GM21360 (cell line): ENCODE results near the gene CCZ1B.
"Not testable (repeated sequence)": the region's sequence is repeated elsewhere in the genome, so short reads cannot be mapped to it uniquely, and the experiment has no call there.

Experiments
- ATAC-seq: cut with Tn5 transposase; IDR thresholded peaks from one replicate; pipeline ENCODE4 v1.9.1; 2021; ENCODE audit warnings: mild to moderate bottlenecking, moderate library complexity; ENCODE audit not compliant: unreplicated experiment

The CCZ1B gene

GRCh38 chr7:6826151-6826550 is at the start of gene CCZ1B:
Gene CCZ1B, minus strand, starts transcription at chr7:6826275. Its CDS starts 78 bp downstream, at chr7:6826197.
- ATAC-seq, result peak; percentile 98

GRCh38 chr7:6875022-6875421 is 48.9 kb upstream of the CCZ1B start:
- not testable (repeated sequence) for ATAC-seq

- ATAC-seq, result not testable (repeated sequence)
Observed at GRCh38 chr7:6872246-6872945, 46.3 kb upstream of the CCZ1B start.

DNA sequence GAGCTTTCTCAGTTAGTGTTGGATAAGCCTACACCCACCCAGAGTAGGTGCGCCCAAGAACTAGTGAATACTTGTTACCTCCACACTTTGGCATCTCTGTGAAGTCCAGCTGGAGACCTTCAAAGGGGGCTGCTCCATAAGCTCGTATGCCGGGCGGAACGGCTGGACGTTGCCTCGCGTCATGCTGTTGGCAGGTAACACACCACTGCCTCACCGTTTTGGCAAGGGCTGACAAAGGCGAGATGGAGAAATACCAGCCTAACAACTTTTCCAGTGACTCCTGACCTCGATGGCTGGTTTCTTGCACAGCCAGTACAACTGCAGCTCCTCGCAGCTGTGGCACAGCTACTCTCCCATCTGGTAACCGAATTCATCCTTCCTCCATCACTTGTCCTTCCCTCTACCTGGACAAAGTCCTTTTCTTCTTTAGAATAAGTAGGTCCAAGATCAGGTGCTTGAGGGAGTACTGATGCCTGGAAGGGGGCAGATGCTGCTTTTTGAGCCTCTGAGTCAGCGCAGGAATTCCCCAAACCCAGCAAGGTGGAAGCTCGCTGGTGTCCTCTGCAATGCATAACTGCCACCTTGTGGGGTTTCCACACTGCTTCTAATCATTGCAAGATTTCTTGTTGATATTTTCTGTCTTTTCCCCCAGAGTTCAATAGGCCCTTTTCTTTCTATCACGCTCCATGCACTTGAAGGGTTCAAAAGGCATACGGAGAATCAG is 45.5 kb upstream of the CCZ1B start:
- ATAC-seq, result not testable (repeated sequence)

GRCh38 chr7:6864751-6865150 is 38.7 kb upstream of the CCZ1B start:
- not testable (repeated sequence) for ATAC-seq

DNA sequence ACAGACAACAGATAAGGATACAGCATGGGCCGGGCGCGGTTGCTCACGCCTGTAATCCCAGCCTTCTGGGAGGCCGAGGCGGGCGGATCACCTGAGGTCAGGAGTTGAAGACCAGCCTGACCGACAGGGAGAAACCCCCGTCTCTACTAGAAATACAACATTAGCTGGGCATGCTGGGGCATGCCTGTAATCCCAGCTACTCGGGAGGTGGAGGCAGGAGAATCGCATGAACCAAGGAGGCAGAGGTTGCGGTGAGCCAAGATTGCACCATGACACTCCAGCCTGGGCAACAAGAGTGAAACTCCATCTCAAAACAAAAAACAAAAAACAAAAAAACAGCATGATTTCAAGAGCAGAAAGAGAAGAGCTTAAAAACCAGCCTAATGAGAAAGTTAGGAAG is 38.1 kb upstream of the CCZ1B start:
- ATAC-seq, result not testable (repeated sequence)

- not testable (repeated sequence) for ATAC-seq
Observed at GRCh38 chr7:6862876-6863275, 36.8 kb upstream of the CCZ1B start.

- ATAC-seq, result not testable (repeated sequence)
Observed at GRCh38 chr7:6857721-6858314, 31.7 kb upstream of the CCZ1B start.

- not testable (repeated sequence) for ATAC-seq
Observed at GRCh38 chr7:6855563-6856131, 29.6 kb upstream of the CCZ1B start.

- not testable (repeated sequence) for ATAC-seq
Observed at GRCh38 chr7:6854747-6855562, 28.9 kb upstream of the CCZ1B start.

DNA sequence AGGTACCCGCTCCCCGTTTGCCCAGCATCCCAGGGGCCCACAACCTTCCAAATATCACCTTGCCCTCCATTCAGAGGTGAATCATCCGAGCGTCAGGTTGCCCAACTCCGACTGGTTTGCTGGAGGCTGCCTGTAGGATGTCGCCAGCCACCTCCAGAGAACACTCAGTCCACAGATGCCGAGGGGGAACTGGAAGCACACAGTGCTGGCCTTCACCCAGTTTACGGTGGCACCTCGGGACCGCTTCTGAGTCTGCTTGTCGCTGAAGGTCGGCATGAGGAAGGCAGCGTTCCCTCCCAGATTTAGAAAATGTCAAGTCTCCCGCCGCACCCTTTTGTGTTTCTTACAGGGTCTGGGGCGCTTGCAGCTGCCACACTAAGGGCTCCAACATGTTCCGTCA is 27.6 kb upstream of the CCZ1B start:
- ATAC-seq, result not testable (repeated sequence)

DNA sequence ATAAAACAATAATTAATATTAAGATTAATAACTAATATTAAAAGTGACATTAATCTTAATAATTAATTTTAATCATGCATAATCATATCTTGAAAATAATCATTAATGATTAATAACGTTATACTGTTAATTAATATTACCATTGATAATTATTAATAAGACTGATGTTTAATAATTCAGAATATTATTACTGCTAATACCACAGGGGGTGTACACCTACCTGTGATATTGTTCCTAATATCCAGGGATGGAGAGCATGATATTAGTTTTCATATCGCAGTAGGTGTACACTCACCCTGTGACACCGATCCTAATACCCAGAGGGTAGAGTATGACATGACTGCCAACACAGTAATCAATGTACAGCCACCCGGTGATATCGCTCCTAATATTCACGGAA is 23.1 kb upstream of the CCZ1B start:
- not testable (repeated sequence) for ATAC-seq

DNA sequence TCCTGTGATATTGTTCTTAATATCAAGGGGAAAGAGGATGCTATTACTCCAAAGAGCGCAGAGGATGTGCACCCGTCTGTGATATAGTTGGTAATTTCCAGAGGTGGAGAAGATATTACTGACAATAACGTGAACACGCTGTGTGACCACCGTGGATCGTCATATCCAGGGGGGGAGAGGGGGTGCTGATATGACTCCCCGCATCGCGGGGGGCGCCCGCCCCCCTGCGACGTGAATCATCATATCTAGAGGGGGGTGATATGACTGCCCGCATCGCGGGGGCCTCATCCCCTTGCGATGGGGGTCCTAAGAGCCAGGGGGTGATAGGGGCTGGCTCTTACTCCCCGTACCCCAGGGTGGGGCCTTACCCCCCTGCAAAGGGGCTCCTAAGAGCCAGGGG is 21.7 kb upstream of the CCZ1B start:
- not testable (repeated sequence) for ATAC-seq

DNA sequence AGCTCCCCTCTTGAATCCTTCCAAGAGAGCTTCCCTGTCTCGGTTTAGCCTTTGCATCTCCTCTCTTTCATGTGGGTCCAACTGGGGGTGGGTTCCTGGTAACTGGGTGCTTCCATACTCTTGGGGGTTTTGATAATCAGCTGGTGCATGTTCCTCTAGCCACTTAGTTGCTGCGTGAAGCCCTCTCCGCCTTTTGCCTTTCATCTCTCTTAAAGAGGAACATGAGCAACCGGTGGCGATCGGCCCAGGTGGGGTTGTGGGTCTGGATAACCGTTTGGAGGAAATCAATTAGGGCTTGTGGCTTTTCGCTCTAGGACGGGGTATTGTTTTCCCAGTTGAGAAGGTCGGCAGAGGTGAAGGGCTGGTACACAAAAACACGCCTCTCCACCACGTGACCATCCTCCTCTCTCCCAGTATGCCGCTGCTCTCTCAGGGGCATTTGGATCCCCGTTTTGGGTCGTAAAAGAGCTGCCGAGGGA is 19.9 kb upstream of the CCZ1B start:
- not testable (repeated sequence) for ATAC-seq

- ATAC-seq, result not testable (repeated sequence)
Observed at GRCh38 chr7:6843654-6844053, 17.6 kb upstream of the CCZ1B start.

DNA sequence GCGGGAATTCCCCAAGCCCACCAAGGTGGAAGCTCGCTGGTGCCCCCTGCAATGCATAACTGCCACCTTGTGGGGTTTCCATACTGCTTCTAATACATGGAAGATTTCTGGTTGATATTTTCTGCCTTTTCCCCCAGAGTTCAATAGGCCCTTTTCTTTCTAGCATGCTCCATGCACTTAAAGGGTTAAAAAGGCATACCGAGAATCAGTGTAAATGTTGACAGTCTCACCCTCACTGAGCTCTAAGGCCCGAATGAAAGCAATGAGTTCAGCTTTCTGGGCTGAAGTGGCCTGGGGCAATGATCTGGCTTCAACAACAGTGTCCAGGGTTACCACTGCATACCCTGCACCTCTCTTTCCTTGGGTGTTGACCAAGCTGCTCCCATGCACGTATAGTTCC is 17.0 kb upstream of the CCZ1B start:
- not testable (repeated sequence) for ATAC-seq

GRCh38 chr7:6842278-6842921 is 16.3 kb upstream of the CCZ1B start:
- not testable (repeated sequence) for ATAC-seq

DNA sequence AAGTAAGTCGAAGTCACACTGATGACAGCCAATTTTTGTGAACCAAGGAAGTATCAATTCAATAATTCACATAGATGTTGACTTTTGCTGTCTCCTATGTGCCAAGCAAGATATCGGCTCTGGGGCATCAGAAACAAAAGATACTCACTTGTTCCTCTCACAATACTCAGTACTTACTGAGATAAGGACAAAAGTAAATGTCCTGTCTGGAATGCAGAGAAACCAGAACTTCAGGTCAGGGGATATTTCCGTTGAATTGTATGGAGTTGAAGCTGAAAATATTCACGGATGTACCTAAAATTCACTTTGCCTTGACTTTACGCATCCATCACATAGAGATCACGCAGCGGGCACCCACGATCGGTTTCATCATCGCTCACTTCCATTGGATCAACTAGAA is 11.0 kb upstream of the CCZ1B start:
- ATAC-seq, result not testable (repeated sequence)

GRCh38 chr7:6835521-6835920 is 9.4 kb upstream of the CCZ1B start:
- ATAC-seq, result not testable (repeated sequence)

GRCh38 chr7:6833636-6834035 is 7.6 kb upstream of the CCZ1B start:
- ATAC-seq, result no peak
